ENCODE results near the gene LILRA5.
"Not testable (repeated sequence)": the region's sequence is repeated elsewhere in the genome, so short reads cannot be mapped to it uniquely, and the experiment has no call there.

Gene LILRA5

GRCh38 chr19:54312436-54313377, at the start of gene LILRA5:
Gene LILRA5 (minus strand): TSS chr19:54313166. CDS start chr19:54313019, 147 bp downstream.
- H3K27ac ChIP-seq (ENCODE audit: low read depth, low read length): no peak within 1 kb of the TSS
- peaks cover 0 to 11% (median 0%) of the 10 kb centered on the region in 5 donors for H3K4me1 ChIP-seq (ENCODE audit: control insufficient read depth in 5 of 5, insufficient read depth in 5 of 5, low read length in 5 of 5)
- H3K9ac ChIP-seq (ENCODE audit: low read length in 5 of 5): no peak within 1 kb of the TSS
- H3K4me3 ChIP-seq (ENCODE audit: low read depth in 1 of 5, low read length in 5 of 5): no peak within 1 kb of the TSS
- H3K9me3 ChIP-seq (ENCODE audit: control insufficient read depth in 5 of 5, low read length in 5 of 5): no peaks in the 10 kb centered on the region
- peaks cover 6 to 19% (median 8%) of the 10 kb centered on the region in 5 donors for H3K27me3 ChIP-seq (ENCODE audit: control insufficient read depth in 5 of 5, insufficient read depth in 4 of 5, low read length in 5 of 5)
- no peaks in the 10 kb centered on the region for H3K36me3 ChIP-seq (ENCODE audit: control insufficient read depth in 5 of 5, insufficient read depth in 5 of 5, low read length in 5 of 5)

GRCh38 chr19:54361680-54362422, 48.9 kb upstream of the LILRA5 start:
- H3K27me3 ChIP-seq (ENCODE audit: control insufficient read depth in 5 of 5, insufficient read depth in 4 of 5, low read length in 5 of 5): not testable (repeated sequence)
- peak overlapping the region; percentile 41 for H3K27ac ChIP-seq (ENCODE audit: low read depth, low read length)
- H3K9ac ChIP-seq (ENCODE audit: low read length in 5 of 5): peak overlapping the region in 1 of 5 donors; percentile 11

GRCh38 chr19:54359149-54359820, 46.3 kb upstream of the LILRA5 start:
- H3K9ac ChIP-seq (ENCODE audit: low read length in 5 of 5); H3K27me3 ChIP-seq (ENCODE audit: control insufficient read depth in 5 of 5, insufficient read depth in 4 of 5, low read length in 5 of 5); H3K4me3 ChIP-seq (ENCODE audit: low read depth in 1 of 5, low read length in 5 of 5); H3K9me3 ChIP-seq (ENCODE audit: control insufficient read depth in 5 of 5, low read length in 5 of 5); H3K27ac ChIP-seq (ENCODE audit: low read depth, low read length): not testable (repeated sequence)
- peaks cover 1 to 32% (median 22%) of the 10 kb centered on the region in 5 donors for H3K4me1 ChIP-seq (ENCODE audit: control insufficient read depth in 5 of 5, insufficient read depth in 5 of 5, low read length in 5 of 5)
- H3K36me3 ChIP-seq (ENCODE audit: control insufficient read depth in 5 of 5, insufficient read depth in 5 of 5, low read length in 5 of 5): peaks cover 0 to 36% (median 26%) of the 10 kb centered on the region in 5 donors

More at GRCh38 chr19:54361680-54362422, 48.9 kb upstream of the LILRA5 start:
- Histone ChIP-seq H3K4me1 (ENCODE audit: control insufficient read depth in 5 of 5, insufficient read depth in 5 of 5, low read length in 5 of 5) (peaks cover 3 to 48% (median 34%) of the 10 kb centered on the region in 5 donors), H3K4me3 (ENCODE audit: low read depth in 1 of 5, low read length in 5 of 5) (peak overlapping the region in 2 of 5 donors; percentile 25 to 37), H3K36me3 (ENCODE audit: control insufficient read depth in 5 of 5, insufficient read depth in 5 of 5, low read length in 5 of 5) (peaks cover 0 to 11% (median 2%) of the 10 kb centered on the region in 5 donors)
- H3K9me3 ChIP-seq (ENCODE audit: control insufficient read depth in 5 of 5, low read length in 5 of 5): not testable (repeated sequence)

- Histone ChIP-seq H3K4me3 (ENCODE audit: low read depth in 1 of 5, low read length in 5 of 5) (no peak overlapping the region), H3K4me1 (ENCODE audit: control insufficient read depth in 5 of 5, insufficient read depth in 5 of 5, low read length in 5 of 5) (peaks cover 0 to 21% (median 18%) of the 10 kb centered on the region in 5 donors), H3K36me3 (ENCODE audit: control insufficient read depth in 5 of 5, insufficient read depth in 5 of 5, low read length in 5 of 5) (peaks cover 0 to 40% (median 30%) of the 10 kb centered on the region in 5 donors), H3K9me3 (ENCODE audit: control insufficient read depth in 5 of 5, low read length in 5 of 5) (no peaks in the 10 kb centered on the region), H3K27me3 (ENCODE audit: control insufficient read depth in 5 of 5, insufficient read depth in 4 of 5, low read length in 5 of 5) (no peaks in the 10 kb centered on the region), H3K9ac (ENCODE audit: low read length in 5 of 5) (peak overlapping the region in 1 of 5 donors; percentile 30), H3K27ac (ENCODE audit: low read depth, low read length) (no peak overlapping the region)
Observed at GRCh38 chr19:54357381-54357780, 44.4 kb upstream of the LILRA5 start.

GRCh38 chr19:54356444-54357056, 43.6 kb upstream of the LILRA5 start:
- H3K9ac ChIP-seq (ENCODE audit: low read length in 5 of 5): no peak overlapping the region
- H3K4me1 ChIP-seq (ENCODE audit: control insufficient read depth in 5 of 5, insufficient read depth in 5 of 5, low read length in 5 of 5): peaks cover 0 to 21% (median 18%) of the 10 kb centered on the region in 5 donors
- H3K36me3 ChIP-seq (ENCODE audit: control insufficient read depth in 5 of 5, insufficient read depth in 5 of 5, low read length in 5 of 5): peaks cover 0 to 40% (median 30%) of the 10 kb centered on the region in 5 donors
- no peak overlapping the region for H3K27ac ChIP-seq (ENCODE audit: low read depth, low read length)
- H3K9me3 ChIP-seq (ENCODE audit: control insufficient read depth in 5 of 5, low read length in 5 of 5): no peaks in the 10 kb centered on the region
- no peak overlapping the region for H3K4me3 ChIP-seq (ENCODE audit: low read depth in 1 of 5, low read length in 5 of 5)
- no peaks in the 10 kb centered on the region for H3K27me3 ChIP-seq (ENCODE audit: control insufficient read depth in 5 of 5, insufficient read depth in 4 of 5, low read length in 5 of 5)

- Histone ChIP-seq H3K4me1 (ENCODE audit: control insufficient read depth in 5 of 5, insufficient read depth in 5 of 5, low read length in 5 of 5) (peaks cover 0 to 12% (median 9%) of the 10 kb centered on the region in 5 donors), H3K4me3 (ENCODE audit: low read depth in 1 of 5, low read length in 5 of 5) (no peak overlapping the region), H3K27ac (ENCODE audit: low read depth, low read length) (no peak overlapping the region), H3K27me3 (ENCODE audit: control insufficient read depth in 5 of 5, insufficient read depth in 4 of 5, low read length in 5 of 5) (no peaks in the 10 kb centered on the region), H3K36me3 (ENCODE audit: control insufficient read depth in 5 of 5, insufficient read depth in 5 of 5, low read length in 5 of 5) (peaks cover 0 to 38% (median 30%) of the 10 kb centered on the region in 5 donors), H3K9me3 (ENCODE audit: control insufficient read depth in 5 of 5, low read length in 5 of 5) (no peaks in the 10 kb centered on the region), H3K9ac (ENCODE audit: low read length in 5 of 5) (no peak overlapping the region)
Observed at GRCh38 chr19:54355675-54356074, 42.7 kb upstream of the LILRA5 start.

- H3K4me1 ChIP-seq (ENCODE audit: control insufficient read depth in 5 of 5, insufficient read depth in 5 of 5, low read length in 5 of 5): peaks cover 0 to 7% (median 4%) of the 10 kb centered on the region in 5 donors
- H3K9ac ChIP-seq (ENCODE audit: low read length in 5 of 5): no peak overlapping the region
- no peak overlapping the region for H3K4me3 ChIP-seq (ENCODE audit: low read depth in 1 of 5, low read length in 5 of 5)
- no peaks in the 10 kb centered on the region for H3K27me3 ChIP-seq (ENCODE audit: control insufficient read depth in 5 of 5, insufficient read depth in 4 of 5, low read length in 5 of 5)
- H3K9me3 ChIP-seq (ENCODE audit: control insufficient read depth in 5 of 5, low read length in 5 of 5): no peaks in the 10 kb centered on the region
- no peak overlapping the region for H3K27ac ChIP-seq (ENCODE audit: low read depth, low read length)
- H3K36me3 ChIP-seq (ENCODE audit: control insufficient read depth in 5 of 5, insufficient read depth in 5 of 5, low read length in 5 of 5): peaks cover 0 to 34% (median 30%) of the 10 kb centered on the region in 5 donors
Observed at GRCh38 chr19:54354761-54355160, 41.8 kb upstream of the LILRA5 start.

GRCh38 chr19:54352546-54352945, 39.6 kb upstream of the LILRA5 start:
- peaks cover 0 to 34% (median 30%) of the 10 kb centered on the region in 5 donors for H3K36me3 ChIP-seq (ENCODE audit: control insufficient read depth in 5 of 5, insufficient read depth in 5 of 5, low read length in 5 of 5)
- H3K4me3 ChIP-seq (ENCODE audit: low read depth in 1 of 5, low read length in 5 of 5): no peak overlapping the region
- H3K9me3 ChIP-seq (ENCODE audit: control insufficient read depth in 5 of 5, low read length in 5 of 5): no peaks in the 10 kb centered on the region
- H3K27me3 ChIP-seq (ENCODE audit: control insufficient read depth in 5 of 5, insufficient read depth in 4 of 5, low read length in 5 of 5): peaks cover 0 to 4% (median 0%) of the 10 kb centered on the region in 5 donors
- peaks cover 0 to 7% (median 4%) of the 10 kb centered on the region in 5 donors for H3K4me1 ChIP-seq (ENCODE audit: control insufficient read depth in 5 of 5, insufficient read depth in 5 of 5, low read length in 5 of 5)
- H3K9ac ChIP-seq (ENCODE audit: low read length in 5 of 5): no peak overlapping the region
- H3K27ac ChIP-seq (ENCODE audit: low read depth, low read length): no peak overlapping the region

GRCh38 chr19:54352041-54352440, 39.1 kb upstream of the LILRA5 start:
- no peak overlapping the region for H3K9ac ChIP-seq (ENCODE audit: low read length in 5 of 5)
- peaks cover 0 to 31% (median 30%) of the 10 kb centered on the region in 5 donors for H3K36me3 ChIP-seq (ENCODE audit: control insufficient read depth in 5 of 5, insufficient read depth in 5 of 5, low read length in 5 of 5)
- peaks cover 0 to 6% (median 0%) of the 10 kb centered on the region in 5 donors for H3K27me3 ChIP-seq (ENCODE audit: control insufficient read depth in 5 of 5, insufficient read depth in 4 of 5, low read length in 5 of 5)
- H3K27ac ChIP-seq (ENCODE audit: low read depth, low read length): no peak overlapping the region
- no peaks in the 10 kb centered on the region for H3K9me3 ChIP-seq (ENCODE audit: control insufficient read depth in 5 of 5, low read length in 5 of 5)
- H3K4me3 ChIP-seq (ENCODE audit: low read depth in 1 of 5, low read length in 5 of 5): no peak overlapping the region
- H3K4me1 ChIP-seq (ENCODE audit: control insufficient read depth in 5 of 5, insufficient read depth in 5 of 5, low read length in 5 of 5): peaks cover 0 to 9% (median 4%) of the 10 kb centered on the region in 5 donors

Data from subcutaneous abdominal adipose tissue (tissue), 5 donors.